Smooth muscle cell (in vitro differentiated cells): ENCODE measurements around the gene MAGOH. TPM values are rescaled to one million over a fixed set of nuclear protein-coding genes. Genes with fewer than 3 reads are reported as not detected.
"Not testable (repeated sequence)": the region's sequence is repeated elsewhere in the genome, so short reads cannot be mapped to it uniquely, and the experiment has no call there.

ENCODE experiments used
- DNase-seq: peaks from one replicate; lab custom pipeline; 2025; ENCODE audit not compliant: unreplicated experiment; lab: John Stamatoyannopoulos, UW
- H2AFZ ChIP-seq: fragments of 200-600 bp; sonication (generic); 2 replicates; pipeline ENCODE4 v1.6.0; 2016; ENCODE audit warnings: antibody characterized with exemption, low read depth, mild to moderate bottlenecking
- H3F3A ChIP-seq: fragments of 200-600 bp; sonication (generic); 2 replicates; pipeline ENCODE4 v1.6.0; 2017; ENCODE audit warnings: antibody characterized with exemption, low read depth
- H3K27ac ChIP-seq: fragments of 200-600 bp; sonication (generic); 2 replicates; pipeline ENCODE4 v1.5.1; 2016; ENCODE audit warnings: low read depth, mild to moderate bottlenecking
- H3K27me3 ChIP-seq: fragments of 200-600 bp; sonication (generic); 2 replicates; pipeline ENCODE4 v1.6.1; 2016; ENCODE audit warnings: low read depth, mild to moderate bottlenecking
- H3K36me3 ChIP-seq: fragments of 200-600 bp; sonication (generic); 2 replicates; pipeline ENCODE4 v1.5.1; 2016; ENCODE audit warnings: low read depth
- H3K4me1 ChIP-seq: fragments of 200-600 bp; sonication (generic); 2 replicates; pipeline ENCODE4 v1.5.1; 2016; ENCODE audit warnings: low read depth
- H3K4me2 ChIP-seq: fragments of 200-600 bp; sonication (generic); 2 replicates; pipeline ENCODE4 v1.6.0; 2016; ENCODE audit warnings: mild to moderate bottlenecking
- H3K4me3 ChIP-seq: fragments of 200-600 bp; sonication (generic); 2 replicates; pipeline ENCODE4 v1.5.1; 2016; ENCODE audit warnings: mild to moderate bottlenecking
- H3K79me2 ChIP-seq: fragments of 200-600 bp; sonication (generic); 2 replicates; pipeline ENCODE4 v1.6.0; 2016; ENCODE audit warnings: low read depth, mild to moderate bottlenecking
- H3K9ac ChIP-seq: fragments of 200-600 bp; sonication (generic); 2 replicates; pipeline ENCODE4 v1.6.0; 2016; ENCODE audit warnings: low read depth
- H3K9me3 ChIP-seq: fragments of 200-600 bp; sonication (generic); replicated peaks from 2 replicates; pipeline ENCODE4 v1.5.1; 2016; ENCODE audit warnings: low read depth
- H4K20me1 ChIP-seq: fragments of 200-600 bp; sonication (generic); 2 replicates; pipeline ENCODE4 v1.6.0; 2016; ENCODE audit warnings: low read depth
- WGBS: methylation state at CpG from one replicate; pipeline ENCODE4 v1.1.7; 2016; ENCODE audit warnings: low lambda C conversion rate; 5-methylcytosine and 5-hydroxymethylcytosine counted together
- polyA plus RNA-seq: library from polyadenylated mRNA; unstranded; fragments of >200 nt; fragmentation: Nextera tagmentation; extraction: Ambion mirVana; gene quantifications from 2 replicates; pipeline ENCODE4 v1.2.1, GENCODE V29; 2016
- total RNA-seq: library from RNA; depleted of rRNA; stranded (reverse); fragments of >200 nt; gene quantifications from 2 replicates; pipeline ENCODE4 v1.2.3, GENCODE V29; 2014
- TF ChIP-seq, protein P1 (sequence below): fragments of 200-600 bp; sonication (generic); IDR thresholded peaks from 2 replicates; pipeline ENCODE4 v1.5.1; 2017; ENCODE audit warnings: borderline replicate concordance, mild to moderate bottlenecking, antibody characterized with exemption; ENCODE audit not compliant: insufficient read depth, poor library complexity, severe bottlenecking

The MAGOH gene
- total and polyA plus RNA-seq, 2 experiments from 2014 or later = 28.5 to 37.3 TPM

DNA sequence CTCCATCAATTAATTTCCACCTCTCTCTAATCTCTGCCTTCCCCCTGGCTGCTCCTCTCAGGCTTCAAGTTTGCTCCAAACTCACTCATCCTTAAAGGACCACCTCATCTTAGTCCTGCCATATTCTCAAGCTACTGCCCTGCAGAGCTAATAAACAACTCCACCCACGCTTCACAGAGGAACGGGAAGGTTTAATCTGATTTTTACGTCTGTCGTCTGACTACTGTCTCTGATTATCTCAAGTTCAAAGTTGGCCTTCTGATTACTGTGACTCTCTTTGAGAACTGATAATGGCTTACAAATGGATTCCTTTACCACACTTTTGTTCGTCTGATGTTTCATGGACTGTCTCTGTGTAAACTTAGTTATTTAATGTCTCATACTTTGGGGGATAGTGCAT lies 49.3 kb downstream of the MAGOH start:
- H3K27ac ChIP-seq = no peak overlapping the region
- peak overlapping the region; percentile 61 for H2AFZ ChIP-seq
- TF ChIP-seq, protein P1, sequence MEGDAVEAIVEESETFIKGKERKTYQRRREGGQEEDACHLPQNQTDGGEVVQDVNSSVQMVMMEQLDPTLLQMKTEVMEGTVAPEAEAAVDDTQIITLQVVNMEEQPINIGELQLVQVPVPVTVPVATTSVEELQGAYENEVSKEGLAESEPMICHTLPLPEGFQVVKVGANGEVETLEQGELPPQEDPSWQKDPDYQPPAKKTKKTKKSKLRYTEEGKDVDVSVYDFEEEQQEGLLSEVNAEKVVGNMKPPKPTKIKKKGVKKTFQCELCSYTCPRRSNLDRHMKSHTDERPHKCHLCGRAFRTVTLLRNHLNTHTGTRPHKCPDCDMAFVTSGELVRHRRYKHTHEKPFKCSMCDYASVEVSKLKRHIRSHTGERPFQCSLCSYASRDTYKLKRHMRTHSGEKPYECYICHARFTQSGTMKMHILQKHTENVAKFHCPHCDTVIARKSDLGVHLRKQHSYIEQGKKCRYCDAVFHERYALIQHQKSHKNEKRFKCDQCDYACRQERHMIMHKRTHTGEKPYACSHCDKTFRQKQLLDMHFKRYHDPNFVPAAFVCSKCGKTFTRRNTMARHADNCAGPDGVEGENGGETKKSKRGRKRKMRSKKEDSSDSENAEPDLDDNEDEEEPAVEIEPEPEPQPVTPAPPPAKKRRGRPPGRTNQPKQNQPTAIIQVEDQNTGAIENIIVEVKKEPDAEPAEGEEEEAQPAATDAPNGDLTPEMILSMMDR = no peak
- no peaks in the 10 kb centered on the region for H3K36me3 ChIP-seq
- H3K9ac ChIP-seq = no peak overlapping the region
- WGBS = 21% methylated on average over 5 of the region's 5 CpGs
- H3K79me2 ChIP-seq = no peaks in the 10 kb centered on the region
- no peak overlapping the region for H3K4me2 ChIP-seq
- H4K20me1 ChIP-seq = no peaks in the 10 kb centered on the region
- H3K4me1 ChIP-seq = no peaks in the 10 kb centered on the region
- DNase-seq = no peak
- H3K4me3 ChIP-seq = no peak overlapping the region
- no peaks in the 10 kb centered on the region for H3K9me3 ChIP-seq
- no peaks in the 10 kb centered on the region for H3K27me3 ChIP-seq
- no peaks in the 10 kb centered on the region for H3F3A ChIP-seq

DNA sequence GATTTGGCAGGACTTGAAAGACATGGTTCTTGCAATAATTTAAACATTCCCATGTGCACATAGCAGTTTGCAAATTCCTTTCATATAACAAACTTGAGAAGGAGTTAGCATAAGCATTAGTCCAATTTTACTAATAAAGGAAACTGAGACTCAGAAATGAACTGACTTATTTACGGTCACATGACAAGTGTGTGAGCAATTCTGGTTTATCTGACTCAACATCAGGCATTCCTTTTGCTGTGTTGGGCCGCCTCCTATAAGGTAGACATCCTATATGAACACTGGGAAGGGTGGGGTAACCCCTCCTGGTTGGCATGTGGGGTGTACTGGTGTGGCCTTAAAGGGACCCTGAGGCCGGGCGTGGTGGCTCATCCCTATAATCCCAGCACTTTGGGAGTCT lies 50.2 kb downstream of the MAGOH start:
- Histone ChIP-seq H3K79me2 (no peaks in the 10 kb centered on the region), H3K4me1 (peaks cover 3% of the 10 kb centered on the region), H3K9me3 (no peaks in the 10 kb centered on the region), H3K27me3 (no peaks in the 10 kb centered on the region), H2AFZ (no peak overlapping the region), H3K27ac (no peak overlapping the region), H3K9ac (no peak overlapping the region), H3F3A (no peaks in the 10 kb centered on the region), H3K4me3 (no peak overlapping the region), H3K36me3 (no peaks in the 10 kb centered on the region), H4K20me1 (no peaks in the 10 kb centered on the region), H3K4me2 (no peak overlapping the region)
- DNase-seq = no peak
- TF ChIP-seq, protein P1 = no peak
- 86% methylated on average over 4 of the region's 4 CpGs for WGBS

DNA sequence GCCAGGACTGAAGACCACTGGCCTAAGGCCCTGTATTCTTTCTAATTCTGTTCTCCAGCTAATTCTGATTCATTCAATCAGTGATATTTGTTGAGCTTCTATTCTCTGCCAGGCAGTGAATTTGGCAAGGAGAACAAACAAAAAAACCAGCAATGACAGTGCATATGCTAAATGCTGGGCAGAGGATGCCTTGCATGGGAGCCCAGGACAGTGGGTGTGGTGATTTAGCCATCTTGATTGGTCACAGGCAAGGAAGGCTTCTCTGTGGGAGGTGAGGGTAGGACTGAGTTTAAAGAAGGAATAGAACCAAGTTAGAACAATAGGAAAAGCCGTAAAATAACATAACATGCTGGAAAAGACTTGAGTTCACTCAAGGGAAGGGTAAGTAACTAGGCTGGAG lies 50.9 kb downstream of the MAGOH start:
- DNase-seq = no peak
- Histone ChIP-seq H3K4me3 (no peak overlapping the region), H3K4me1 (peaks cover 3% of the 10 kb centered on the region), H3F3A (no peaks in the 10 kb centered on the region), H3K9ac (no peak overlapping the region), H3K27me3 (no peaks in the 10 kb centered on the region), H3K4me2 (no peak overlapping the region), H4K20me1 (no peaks in the 10 kb centered on the region), H3K27ac (no peak overlapping the region), H3K9me3 (no peaks in the 10 kb centered on the region), H2AFZ (peak overlapping the region; percentile 29), H3K79me2 (no peaks in the 10 kb centered on the region), H3K36me3 (no peaks in the 10 kb centered on the region)
- TF ChIP-seq, protein P1 = no peak
- WGBS = 96% methylated on average over 1 of the region's 1 CpG

DNA sequence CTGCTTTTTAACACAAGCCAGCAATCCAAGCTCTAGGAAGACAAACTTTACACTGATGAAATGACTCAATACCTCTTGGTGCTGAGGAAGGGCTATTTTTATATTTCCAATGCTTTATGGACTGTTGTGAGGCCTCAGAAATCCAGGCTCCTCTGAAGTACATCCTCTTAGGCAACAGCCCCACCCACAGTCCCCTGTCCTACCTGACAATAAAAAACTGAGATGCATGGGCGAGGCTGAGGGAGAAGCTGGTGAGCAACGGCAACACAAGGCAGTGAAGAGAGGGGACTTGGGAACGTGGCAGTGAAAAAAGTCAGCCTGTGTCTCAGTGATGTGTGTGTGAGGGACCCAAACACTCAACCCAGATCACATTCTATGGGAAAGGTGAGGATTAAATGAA lies 51.8 kb downstream of the MAGOH start:
- TF ChIP-seq, protein P1 = no peak
- no peak overlapping the region for H3K4me3 ChIP-seq
- H4K20me1 ChIP-seq = no peaks in the 10 kb centered on the region
- H3K4me1 ChIP-seq = peaks cover 3% of the 10 kb centered on the region
- 76% methylated on average over 3 of the region's 3 CpGs for WGBS
- H3K9ac ChIP-seq = no peak overlapping the region
- no peak for DNase-seq
- H3K9me3 ChIP-seq = no peaks in the 10 kb centered on the region
- no peaks in the 10 kb centered on the region for H3K79me2 ChIP-seq
- H3K4me2 ChIP-seq = no peak overlapping the region
- H3K27ac ChIP-seq = no peak overlapping the region
- no peaks in the 10 kb centered on the region for H3K36me3 ChIP-seq
- H3K27me3 ChIP-seq = no peaks in the 10 kb centered on the region
- H2AFZ ChIP-seq = no peak overlapping the region
- no peaks in the 10 kb centered on the region for H3F3A ChIP-seq

DNA sequence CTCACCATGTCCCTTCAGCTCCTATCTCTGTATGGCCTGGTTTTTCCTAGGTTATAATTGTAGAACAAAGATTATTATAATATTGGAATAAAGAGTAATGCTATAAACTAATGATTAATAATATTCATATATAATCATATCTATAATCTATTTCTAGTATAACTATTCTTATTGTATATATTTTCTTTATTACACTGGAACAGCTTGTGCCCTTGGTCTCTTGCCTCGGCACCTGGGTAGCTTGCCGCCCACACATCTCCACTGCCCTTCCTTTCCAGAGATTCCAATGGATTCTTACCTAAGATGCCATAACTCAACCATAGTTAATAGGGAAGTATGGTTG lies 52.4 kb downstream of the MAGOH start:
- not testable (repeated sequence) for H3K36me3 ChIP-seq, DNase-seq, H3K4me2 ChIP-seq, H3K27ac ChIP-seq, H3K4me1 ChIP-seq, H3K4me3 ChIP-seq, H4K20me1 ChIP-seq, H3K9ac ChIP-seq, H3F3A ChIP-seq, H3K27me3 ChIP-seq, H3K9me3 ChIP-seq, H2AFZ ChIP-seq, H3K79me2 ChIP-seq
- 89% methylated on average over 2 of the region's 2 CpGs for WGBS
